ENCODE data around the gene TWF1. TPM values are rescaled to one million over a fixed set of nuclear protein-coding genes. Genes with fewer than 3 reads are reported as not detected.

Gene TWF1
- total RNA-seq, 1 experiment from 2014 or later, result 226 TPM

- Histone ChIP-seq H3K36me3 (ENCODE audit: low read depth, low read length) (no peaks in the 10 kb centered on the region), H3K4me2 (ENCODE audit: low read length) (no peak overlapping the region), H3K9me3 (ENCODE audit: low read length) (no peaks in the 10 kb centered on the region), H3K4me1 (ENCODE audit: insufficient read depth, low read length) (no peaks in the 10 kb centered on the region), H4K20me1 (ENCODE audit: low read length) (no peaks in the 10 kb centered on the region), H2AFZ (ENCODE audit: low read length) (no peak overlapping the region), H3K79me2 (ENCODE audit: low read length) (no peaks in the 10 kb centered on the region), H3K27ac (ENCODE audit: low read length) (no peak overlapping the region), H3K4me3 (ENCODE audit: low read length) (no peak overlapping the region), H3K9ac (ENCODE audit: low read length) (no peak overlapping the region), H3K27me3 (ENCODE audit: low read length) (no peaks in the 10 kb centered on the region), H3F3A (ENCODE audit: low read length, unreplicated experiment) (no peaks in the 10 kb centered on the region), H3K9me2 (replicated peaks; ENCODE audit: low read length) (no peaks in the 10 kb centered on the region)
- DNase-seq (no peak), ATAC-seq (no peak)
- CTCF ChIA-PET, result interaction anchor here (0.5 to 0.7 kb wide), 2 partner anchors 28 to 45 kb away, joined by 3 read pairs; no protein-coding TSS in a partner anchor
- intact Hi-C loops (cut with micrococcal nuclease), result no loop called here
- POLR2A ChIA-PET (ENCODE audit: unreplicated experiment), result no interaction called here
- no peak for TF ChIP-seq EZH2 (IDR thresholded peaks at IDR 0.05; ENCODE audit: low read length, unreplicated experiment)
- TF ChIP-seq EZH2phosphoT487 (IDR thresholded peaks at IDR 0.05; ENCODE audit: borderline replicate concordance, low read length), result no peak
- TF ChIP-seq, protein P1, sequence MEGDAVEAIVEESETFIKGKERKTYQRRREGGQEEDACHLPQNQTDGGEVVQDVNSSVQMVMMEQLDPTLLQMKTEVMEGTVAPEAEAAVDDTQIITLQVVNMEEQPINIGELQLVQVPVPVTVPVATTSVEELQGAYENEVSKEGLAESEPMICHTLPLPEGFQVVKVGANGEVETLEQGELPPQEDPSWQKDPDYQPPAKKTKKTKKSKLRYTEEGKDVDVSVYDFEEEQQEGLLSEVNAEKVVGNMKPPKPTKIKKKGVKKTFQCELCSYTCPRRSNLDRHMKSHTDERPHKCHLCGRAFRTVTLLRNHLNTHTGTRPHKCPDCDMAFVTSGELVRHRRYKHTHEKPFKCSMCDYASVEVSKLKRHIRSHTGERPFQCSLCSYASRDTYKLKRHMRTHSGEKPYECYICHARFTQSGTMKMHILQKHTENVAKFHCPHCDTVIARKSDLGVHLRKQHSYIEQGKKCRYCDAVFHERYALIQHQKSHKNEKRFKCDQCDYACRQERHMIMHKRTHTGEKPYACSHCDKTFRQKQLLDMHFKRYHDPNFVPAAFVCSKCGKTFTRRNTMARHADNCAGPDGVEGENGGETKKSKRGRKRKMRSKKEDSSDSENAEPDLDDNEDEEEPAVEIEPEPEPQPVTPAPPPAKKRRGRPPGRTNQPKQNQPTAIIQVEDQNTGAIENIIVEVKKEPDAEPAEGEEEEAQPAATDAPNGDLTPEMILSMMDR (conservative IDR thresholded peaks at IDR 0.05; ENCODE audit: low read depth, low read length), result no peak
- BruUV-seq (replicated peaks), result no TSS peak
Measured at GRCh38 chr12:43824207-43824775, 18.2 kb upstream of the TWF1 start.

GRCh38 chr12:43816168-43816567 lies 10.1 kb upstream of the TWF1 start:
- Histone ChIP-seq H3K9me2 (replicated peaks; ENCODE audit: low read length) (no peaks in the 10 kb centered on the region), H3F3A (ENCODE audit: low read length, unreplicated experiment) (no peaks in the 10 kb centered on the region), H3K36me3 (ENCODE audit: low read depth, low read length) (no peaks in the 10 kb centered on the region), H3K27me3 (ENCODE audit: low read length) (no peaks in the 10 kb centered on the region), H3K79me2 (ENCODE audit: low read length) (no peaks in the 10 kb centered on the region), H3K27ac (ENCODE audit: low read length) (peak overlapping the region; percentile 5; the same call in 1 of the 2 replicates), H2AFZ (ENCODE audit: low read length) (no peak overlapping the region), H4K20me1 (ENCODE audit: low read length) (no peaks in the 10 kb centered on the region), H3K4me1 (ENCODE audit: insufficient read depth, low read length) (peaks cover 7% of the 10 kb centered on the region; the same call in 1 of the 2 replicates), H3K9ac (ENCODE audit: low read length) (no peak overlapping the region), H3K4me3 (ENCODE audit: low read length) (no peak overlapping the region), H3K4me2 (ENCODE audit: low read length) (no peak overlapping the region), H3K9me3 (ENCODE audit: low read length) (no peaks in the 10 kb centered on the region)
- CTCF ChIA-PET, result no interaction called here
- ATAC-seq (peak; percentile 60), DNase-seq (peak; percentile 39)
- no TSS peak for BruUV-seq (replicated peaks)
- intact Hi-C loops (cut with micrococcal nuclease), result no loop called here
- TF ChIP-seq EZH2phosphoT487 (IDR thresholded peaks at IDR 0.05; ENCODE audit: borderline replicate concordance, low read length), result no peak
- no peak for TF ChIP-seq EZH2 (IDR thresholded peaks at IDR 0.05; ENCODE audit: low read length, unreplicated experiment)
- TF ChIP-seq, protein P1 (conservative IDR thresholded peaks at IDR 0.05; ENCODE audit: low read depth, low read length), result no peak
- POLR2A ChIA-PET (ENCODE audit: unreplicated experiment), result no interaction called here

- no peaks in the 10 kb centered on the region for H4K20me1 ChIP-seq (ENCODE audit: low read length)
- no peak overlapping the region for H3K9ac ChIP-seq (ENCODE audit: low read length)
- ATAC-seq (no peak), DNase-seq (no peak)
- H3K27me3 ChIP-seq (ENCODE audit: low read length), result no peaks in the 10 kb centered on the region
- H3K4me2 ChIP-seq (ENCODE audit: low read length), result no peak overlapping the region
- BruUV-seq (replicated peaks), result no TSS peak
- ChIA-PET CTCF (no interaction called here), POLR2A (ENCODE audit: unreplicated experiment) (no interaction called here)
- no peak overlapping the region for H2AFZ ChIP-seq (ENCODE audit: low read length)
- H3K36me3 ChIP-seq (ENCODE audit: low read depth, low read length), result no peaks in the 10 kb centered on the region
- no peaks in the 10 kb centered on the region for H3K9me3 ChIP-seq (ENCODE audit: low read length)
- H3K4me3 ChIP-seq (ENCODE audit: low read length), result no peak overlapping the region
- H3F3A ChIP-seq (ENCODE audit: low read length, unreplicated experiment), result no peaks in the 10 kb centered on the region
- no peak overlapping the region for H3K27ac ChIP-seq (ENCODE audit: low read length)
- no peaks in the 10 kb centered on the region for H3K79me2 ChIP-seq (ENCODE audit: low read length)
- peaks cover 7% of the 10 kb centered on the region; the same call in 1 of the 2 replicates for H3K4me1 ChIP-seq (ENCODE audit: insufficient read depth, low read length)
- H3K9me2 ChIP-seq (replicated peaks; ENCODE audit: low read length), result no peaks in the 10 kb centered on the region
- no peak for TF ChIP-seq EZH2 (IDR thresholded peaks at IDR 0.05; ENCODE audit: low read length, unreplicated experiment)
- no peak for TF ChIP-seq EZH2phosphoT487 (IDR thresholded peaks at IDR 0.05; ENCODE audit: borderline replicate concordance, low read length)
- TF ChIP-seq, protein P1 (conservative IDR thresholded peaks at IDR 0.05; ENCODE audit: low read depth, low read length), result no peak
- intact Hi-C loops (cut with micrococcal nuclease), result no loop called here
Measured at GRCh38 chr12:43815416-43815815, 9.3 kb upstream of the TWF1 start.

All from PC-3 (cell line).